B cell (primary cell): Measurements from ENCODE around the gene CSNK1G3. TPM values are rescaled to one million over a fixed set of nuclear protein-coding genes. Genes with fewer than 3 reads are reported as not detected.

Source experiments
- ATAC-seq: fragments of 200-7000 bp; cut with Tn5 transposase; one replicate; pipeline ENCODE4 v1.10.0; 2021; ENCODE audit warnings: low read depth, mild to moderate bottlenecking, moderate number of reproducible peaks, moderate library complexity
- CTCF ChIA-PET: fragments of 350-600 bp; sonication (Branson Sonifier 250); formaldehyde crosslinking; loops from one replicate; lab custom pipeline; 2021; ENCODE audit warnings: antibody characterized with exemption, inconsistent platforms; lab: Charles Lee
- POLR2A ChIA-PET: fragments of 350-600 bp; sonication (Branson Sonifier 250); formaldehyde crosslinking; loops from one replicate; lab custom pipeline; 2021; ENCODE audit warnings: antibody characterized with exemption; lab: Charles Lee
- DNase-seq: peaks from one replicate; pipeline ENCODE4 v3.0.0; 2013
- H2AFZ ChIP-seq: 2 replicates; pipeline ENCODE4 v1.6.1; 2012; ENCODE audit warnings: mild to moderate bottlenecking, low read depth, low read length; ENCODE audit not compliant: insufficient read depth, poor library complexity, severe bottlenecking
- H3K27ac ChIP-seq, 2 donors: 1 replicate in 1 of 2; 2 replicates in 1 of 2; pipeline ENCODE4 v1.5.1; 2012 to 2013; ENCODE audit warnings: low read length in 2 of 2, mild to moderate bottlenecking in 2 of 2, moderate library complexity in 1 of 2
- H3K27me3 ChIP-seq, 4 experiments: fragments of 200-600 bp in 1 of 4; sonication (generic) in 1 of 4; replicated peaks in 1 of 4; 1 replicate in 2 of 4; 2 replicates in 2 of 4; pipeline versions ENCODE4 v1.6.1 to v1.7.0; 2013 to 2016; ENCODE audit warnings: low read length in 3 of 4, mild to moderate bottlenecking in 2 of 4, mixed read lengths in 1 of 4, moderate library complexity in 1 of 4; ENCODE audit not compliant: insufficient read depth in 4 of 4, control insufficient read depth in 3 of 4; ENCODE audit errors: control extremely low read depth in 1 of 4
- H3K36me3 ChIP-seq, 2 experiments: replicated peaks in 1 of 2; 1 replicate in 1 of 2; 2 replicates in 1 of 2; pipeline versions ENCODE4 v1.6.1 to v1.7.1; 2013; ENCODE audit warnings: low read length in 1 of 2; ENCODE audit not compliant: insufficient read depth in 2 of 2, control insufficient read depth in 1 of 2; ENCODE audit errors: control extremely low read depth in 1 of 2, extremely low read depth in 1 of 2
- H3K4me1 ChIP-seq, 2 donors: fragments of 200-600 bp in 1 of 2; sonication (generic) in 1 of 2; 1 replicate in 1 of 2; 2 replicates in 1 of 2; pipeline versions ENCODE4 v1.5.1 to v1.6.1; 2013 to 2017; ENCODE audit warnings: low read length in 2 of 2; ENCODE audit not compliant: control insufficient read depth in 2 of 2, insufficient read depth in 2 of 2
- H3K4me2 ChIP-seq: replicated peaks from 2 replicates; pipeline ENCODE3; 2012; ENCODE audit warnings: mild to moderate bottlenecking, low read depth, low read length; ENCODE audit not compliant: poor library complexity, severe bottlenecking
- H3K4me3 ChIP-seq, 5 experiments: fragments of 200-600 bp in 1 of 5; sonication (generic) in 1 of 5; 1 replicate in 3 of 5; 2 replicates in 2 of 5; pipeline versions ENCODE4 v1.5.1 to v1.7.0; 2011 to 2016; ENCODE audit warnings: low read length in 4 of 5, mild to moderate bottlenecking in 4 of 5, low read depth in 2 of 5, control low read depth in 1 of 5, moderate library complexity in 1 of 5; ENCODE audit not compliant: insufficient read depth in 1 of 5; ENCODE audit errors: control extremely low read depth in 1 of 5, extremely low read depth in 1 of 5
- H3K79me2 ChIP-seq: fragments of 200-600 bp; sonication (generic); one replicate; pipeline ENCODE4 v1.6.0; 2016; ENCODE audit warnings: low read length; ENCODE audit not compliant: control insufficient read depth, insufficient read depth
- H3K9ac ChIP-seq: fragments of 200-600 bp; sonication (generic); 2 replicates; pipeline ENCODE4 v1.6.1; 2017; ENCODE audit warnings: mild to moderate bottlenecking, low read length, moderate library complexity
- H3K9me3 ChIP-seq, 3 donors: one replicate each; pipeline versions ENCODE4 v1.6.1 to v1.7.1; 2013; ENCODE audit warnings: low read length in 2 of 3; ENCODE audit not compliant: control insufficient read depth in 2 of 3, insufficient read depth in 1 of 3; ENCODE audit errors: control extremely low read depth in 1 of 3
- H4K20me1 ChIP-seq: 2 replicates; pipeline ENCODE4 v1.6.0; 2012; ENCODE audit warnings: mild to moderate bottlenecking, low read length; ENCODE audit not compliant: insufficient read depth, control insufficient read depth, poor library complexity, severe bottlenecking
- H3K27ac Mint-ChIP-seq: one replicate; pipeline ENCODE4 v1.8.0; 2021; ENCODE audit warnings: mixed read lengths
- H3K27me3 Mint-ChIP-seq: one replicate; pipeline ENCODE4 v1.8.0; 2021; ENCODE audit warnings: mixed read lengths
- H3K4me1 Mint-ChIP-seq: one replicate; pipeline ENCODE4 v1.8.0; 2021; ENCODE audit warnings: mixed read lengths
- H3K4me3 Mint-ChIP-seq: one replicate; pipeline ENCODE4 v1.8.0; 2021; ENCODE audit warnings: mixed read lengths
- H3K9me3 Mint-ChIP-seq: one replicate; pipeline ENCODE4 v1.8.0; 2022; ENCODE audit warnings: mixed read lengths; ENCODE audit not compliant: insufficient read depth
- EZH2 ChIP-seq: IDR thresholded peaks from 2 replicates; pipeline ENCODE4 v1.6.1; 2012; ENCODE audit warnings: borderline replicate concordance, low read depth, mild to moderate bottlenecking, moderate library complexity, low read length; ENCODE audit not compliant: insufficient read depth, poor library complexity, severe bottlenecking
- WGBS: methylation state at CpG from one replicate; pipeline ENCODE4 v1.1.5; 2013; ENCODE audit warnings: missing lambda C conversion rate; ENCODE audit not compliant: insufficient coverage; 5-methylcytosine and 5-hydroxymethylcytosine counted together
- intact Hi-C: fragments of 100-400 bp; cut with micrococcal nuclease; formaldehyde crosslinking; loops from one replicate; pipeline ENCODE4 v1.10.0; 2022
- polyA plus RNA-seq: library from polyadenylated mRNA; depleted of rRNA; stranded (reverse); fragments of >200 nt; gene quantifications from 2 replicates; pipeline ENCODE4 v1.2.3, GENCODE V29; 2012
- total RNA-seq, 2 donors: library from RNA; stranded (reverse); fragments of 120-200 nt in 1 of 2; gene quantifications; 1 replicate in 1 of 2; 2 replicates in 1 of 2; pipeline versions ENCODE4 v1.2.3 to v1.2.4, GENCODE V29; 2013 to 2022
- TF ChIP-seq, protein P1 (sequence below): fragments of 200-600 bp; IDR thresholded peaks from one replicate; pipeline ENCODE4 v1.8.0; 2022; ENCODE audit warnings: antibody characterized with exemption, mild to moderate bottlenecking

The CSNK1G3 gene
- total and polyA plus RNA-seq, 2 donors (not counting 1 experiment from before 2014, with no cell fraction given): 20.8 to 140 TPM

DNA sequence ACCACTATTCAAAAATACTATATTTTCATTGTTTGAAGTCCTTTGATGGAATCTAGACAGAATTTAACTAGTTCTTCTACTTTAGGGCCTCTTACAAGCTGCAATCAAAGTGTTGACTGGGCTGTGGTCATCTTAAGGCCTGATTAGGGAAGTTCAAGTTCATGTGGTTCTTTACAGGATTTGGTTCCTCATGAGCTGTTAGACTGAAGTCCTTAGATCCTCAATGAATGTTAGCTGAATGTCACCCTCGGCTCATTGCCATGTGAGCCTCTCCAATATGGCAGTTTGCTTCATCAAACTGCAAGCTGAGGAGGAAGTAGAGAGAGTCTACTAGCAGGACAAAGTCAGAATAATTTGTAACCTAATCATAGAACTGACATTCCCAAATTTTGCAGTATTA lies 135.1 kb downstream of the CSNK1G3 start:
- no peak overlapping the region for H3K4me3 ChIP-seq
- H3K27ac ChIP-seq: no peak overlapping the region
- H3K4me3 Mint-ChIP-seq: no peak overlapping the region
- ChIA-PET POLR2A (no interaction called here), CTCF (no interaction called here)
- H3K27ac Mint-ChIP-seq: no peak overlapping the region
- no peaks in the 10 kb centered on the region for H3K4me1 ChIP-seq
- H3K4me2 ChIP-seq: no peak overlapping the region
- DNase-seq: no peak
- no CpG with 5 or more reads among the region's 1 CpG for WGBS
- H2AFZ ChIP-seq: no peak overlapping the region
- no peaks in the 10 kb centered on the region for H3K4me1 Mint-ChIP-seq
- H3K9me3 Mint-ChIP-seq: no peaks in the 10 kb centered on the region
- no peaks in the 10 kb centered on the region for H3K27me3 ChIP-seq
- intact Hi-C loops: no loop called here
- H3K79me2 ChIP-seq: no peaks in the 10 kb centered on the region
- TF ChIP-seq EZH2: no peak
- TF ChIP-seq, protein P1, sequence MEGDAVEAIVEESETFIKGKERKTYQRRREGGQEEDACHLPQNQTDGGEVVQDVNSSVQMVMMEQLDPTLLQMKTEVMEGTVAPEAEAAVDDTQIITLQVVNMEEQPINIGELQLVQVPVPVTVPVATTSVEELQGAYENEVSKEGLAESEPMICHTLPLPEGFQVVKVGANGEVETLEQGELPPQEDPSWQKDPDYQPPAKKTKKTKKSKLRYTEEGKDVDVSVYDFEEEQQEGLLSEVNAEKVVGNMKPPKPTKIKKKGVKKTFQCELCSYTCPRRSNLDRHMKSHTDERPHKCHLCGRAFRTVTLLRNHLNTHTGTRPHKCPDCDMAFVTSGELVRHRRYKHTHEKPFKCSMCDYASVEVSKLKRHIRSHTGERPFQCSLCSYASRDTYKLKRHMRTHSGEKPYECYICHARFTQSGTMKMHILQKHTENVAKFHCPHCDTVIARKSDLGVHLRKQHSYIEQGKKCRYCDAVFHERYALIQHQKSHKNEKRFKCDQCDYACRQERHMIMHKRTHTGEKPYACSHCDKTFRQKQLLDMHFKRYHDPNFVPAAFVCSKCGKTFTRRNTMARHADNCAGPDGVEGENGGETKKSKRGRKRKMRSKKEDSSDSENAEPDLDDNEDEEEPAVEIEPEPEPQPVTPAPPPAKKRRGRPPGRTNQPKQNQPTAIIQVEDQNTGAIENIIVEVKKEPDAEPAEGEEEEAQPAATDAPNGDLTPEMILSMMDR: no peak
- ATAC-seq: no peak
- H3K9me3 ChIP-seq: peaks cover 0 to 4% (median 0%) of the 10 kb centered on the region in 3 donors
- H4K20me1 ChIP-seq: no peaks in the 10 kb centered on the region
- H3K27me3 Mint-ChIP-seq: peaks cover 5% of the 10 kb centered on the region
- no peak overlapping the region for H3K9ac ChIP-seq
- no peaks in the 10 kb centered on the region for H3K36me3 ChIP-seq

DNA sequence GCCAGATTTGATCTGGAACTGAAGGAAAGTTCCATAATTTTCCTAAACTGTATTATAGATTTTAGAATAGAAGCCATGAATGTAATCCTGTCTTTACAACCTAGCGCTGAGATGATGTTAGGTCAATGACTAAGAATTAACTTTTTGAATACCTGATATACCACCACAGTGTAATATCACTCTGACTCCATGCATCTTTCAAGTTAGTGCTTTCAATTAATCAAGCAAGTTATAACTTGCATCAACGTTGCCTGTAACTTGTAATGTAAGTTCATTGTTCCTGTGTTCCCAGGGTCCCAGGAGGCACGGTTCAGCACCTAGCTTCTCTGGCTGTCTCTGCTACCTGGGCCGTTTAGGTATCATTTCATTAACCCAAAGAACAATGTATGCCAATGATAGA lies 139.3 kb downstream of the CSNK1G3 start:
- no peaks in the 10 kb centered on the region for H3K36me3 ChIP-seq
- no peak overlapping the region for H3K4me3 ChIP-seq
- TF ChIP-seq, protein P1: no peak
- TF ChIP-seq EZH2: no peak
- intact Hi-C loops: no loop called here
- no peak overlapping the region for H3K9ac ChIP-seq
- no peaks in the 10 kb centered on the region for H4K20me1 ChIP-seq
- H3K27me3 ChIP-seq: no peaks in the 10 kb centered on the region
- no peak overlapping the region for H3K27ac ChIP-seq
- H3K4me2 ChIP-seq: no peak overlapping the region
- no peak overlapping the region for H3K4me3 Mint-ChIP-seq
- CTCF ChIA-PET: interaction anchor here (1.6 kb wide), 1 partner anchor 16 kb away, joined by 4 read pairs; no protein-coding TSS in a partner anchor
- 83% methylated on average over 1 of the region's 4 CpGs for whole genome bisulfite sequencing
- H3K27ac Mint-ChIP-seq: no peak overlapping the region
- H3K9me3 ChIP-seq: peaks cover 0 to 4% (median 0%) of the 10 kb centered on the region in 3 donors
- POLR2A ChIA-PET: no interaction called here
- ATAC-seq (no peak), DNase-seq (no peak)
- H3K79me2 ChIP-seq: no peaks in the 10 kb centered on the region
- H3K4me1 ChIP-seq: no peaks in the 10 kb centered on the region
- no peak overlapping the region for H2AFZ ChIP-seq
- no peaks in the 10 kb centered on the region for H3K9me3 Mint-ChIP-seq
- no peaks in the 10 kb centered on the region for H3K4me1 Mint-ChIP-seq
- H3K27me3 Mint-ChIP-seq: peaks cover 7% of the 10 kb centered on the region
